Esophagus muscularis mucosa (tissue), 4 donors: ENCODE results near the gene ID2. TPM values are rescaled to one million over a fixed set of nuclear protein-coding genes. Genes with fewer than 3 reads are reported as not detected.

Experiments used
- DNase-seq: peaks from one replicate; pipeline ENCODE4 v3.0.0-alpha.2; 2017; ENCODE audit errors: extremely low spot score
- H3K27ac ChIP-seq, 4 donors: fragments of 200-600 bp; sonication (generic); replicated peaks in 1 of 4; 1 replicate in 3 of 4; 2 replicates in 1 of 4; pipeline ENCODE4 v1.5.1; 2016 to 2019; ENCODE audit warnings: mild to moderate bottlenecking in 1 of 4
- H3K27me3 ChIP-seq, 4 donors: fragments of 200-600 bp; sonication (generic); one replicate each; pipeline versions ENCODE4 v1.5.1 to v1.6.0; 2016 to 2019
- H3K36me3 ChIP-seq, 4 donors: fragments of 200-600 bp; sonication (generic); one replicate each; pipeline ENCODE4 v1.5.1; 2016 to 2019
- H3K4me1 ChIP-seq, 4 donors: fragments of 200-600 bp; sonication (generic); one replicate each; pipeline ENCODE4 v1.5.1; 2016 to 2019
- H3K4me3 ChIP-seq, 4 donors: fragments of 200-600 bp; sonication (generic); 1 replicate in 2 of 4; 2 replicates in 2 of 4; pipeline ENCODE4 v1.5.1; 2016 to 2019; ENCODE audit warnings: mild to moderate bottlenecking in 4 of 4, moderate library complexity in 1 of 4
- H3K9me3 ChIP-seq, 4 donors: fragments of 200-600 bp; sonication (generic); 1 replicate in 3 of 4; 2 replicates in 1 of 4; pipeline ENCODE4 v1.5.1; 2016 to 2019
- CTCF ChIP-seq, 3 experiments: fragments of 200-600 bp in 2 of 3; fragments of 450-650 bp in 1 of 3; sonication (generic) in 2 of 3; IDR thresholded peaks; one replicate each; pipeline ENCODE4 v1.5.1; 2017 to 2019; ENCODE audit warnings: antibody characterized with exemption in 3 of 3, mild to moderate bottlenecking in 2 of 3, moderate library complexity in 1 of 3
- EP300 ChIP-seq: sonication (generic); formaldehyde crosslinking; IDR thresholded peaks from one replicate; pipeline ENCODE4 v1.6.1; 2017; ENCODE audit warnings: antibody characterized with exemption
- POLR2A ChIP-seq: fragments of 450-650 bp; IDR thresholded peaks from one replicate; pipeline ENCODE4 v1.6.1; 2017; ENCODE audit warnings: antibody characterized with exemption, moderate library complexity, mild to moderate bottlenecking, low read depth
- POLR2AphosphoS5 ChIP-seq, 2 donors: sonication (generic); formaldehyde crosslinking; IDR thresholded peaks; one replicate each; pipeline ENCODE4 v1.6.1; 2017; ENCODE audit warnings: antibody characterized with exemption in 2 of 2
- WGBS: methylation state at CpG from one replicate; pipeline ENCODE4 v1.1.5; 2018; 5-methylcytosine and 5-hydroxymethylcytosine counted together
- intact Hi-C: fragments of 100-400 bp; cut with DNase I; formaldehyde crosslinking; loops from one replicate; pipeline ENCODE4 v1.15.1; 2023
- total RNA-seq, 4 donors: library from RNA; depleted of rRNA; stranded (reverse); fragments of >200 nt; gene quantifications; one replicate each; pipeline versions ENCODE4 v1.1.0 to v1.2.1, GENCODE V29; 2016

ID2 gene
- total RNA-seq, 4 donors from 2014 or later = 149 to 254 (median 187) TPM

- H3K4me1 ChIP-seq = peaks cover 28 to 48% (median 37%) of the 10 kb centered on the region in 4 donors
- WGBS = 95% methylated on average over 2 of the region's 3 CpGs
- no peaks in the 10 kb centered on the region for H3K36me3 ChIP-seq
- intact Hi-C loops = loop anchor here (5.0 kb wide), 1 partner anchor 91 kb away; no protein-coding TSS in a partner anchor
- no peak for TF ChIP-seq POLR2AphosphoS5 (IDR thresholded peaks at IDR 0.05)
- no peak for TF ChIP-seq CTCF (IDR thresholded peaks at IDR 0.05)
- no peak for TF ChIP-seq POLR2A
- no peak overlapping the region for H3K27ac ChIP-seq
- H3K4me3 ChIP-seq = no peak overlapping the region
- H3K27me3 ChIP-seq = no peaks in the 10 kb centered on the region
- DNase-seq = no peak
- peaks cover 0 to 15% (median 5%) of the 10 kb centered on the region in 4 donors for H3K9me3 ChIP-seq
Measured at GRCh38 chr2:8673381-8673780, 8.5 kb upstream of the ID2 start.

GRCh38 chr2:8674420-8675009, 7.3 kb upstream of the ID2 start:
- no peak overlapping the region for H3K4me3 ChIP-seq
- no peak for TF ChIP-seq POLR2AphosphoS5 (IDR thresholded peaks at IDR 0.05)
- no peak for TF ChIP-seq POLR2A
- TF ChIP-seq EP300 = no peak
- no peak for TF ChIP-seq CTCF (IDR thresholded peaks at IDR 0.05)
- WGBS = 96% methylated on average over 8 of the region's 8 CpGs
- intact Hi-C loops = loop anchor here (5.0 kb wide), 1 partner anchor 92 kb away; no protein-coding TSS in a partner anchor
- H3K27ac ChIP-seq = peak overlapping the region in 1 of 4 donors; percentile 99
- H3K36me3 ChIP-seq = no peaks in the 10 kb centered on the region
- no peak for DNase-seq
- no peaks in the 10 kb centered on the region for H3K27me3 ChIP-seq
- H3K4me1 ChIP-seq = peaks cover 29 to 46% (median 37%) of the 10 kb centered on the region in 4 donors
- peaks cover 0 to 15% (median 5%) of the 10 kb centered on the region in 4 donors for H3K9me3 ChIP-seq

GRCh38 chr2:8675543-8675942, 6.3 kb upstream of the ID2 start:
- H3K9me3 ChIP-seq = peaks cover 0 to 15% (median 5%) of the 10 kb centered on the region in 4 donors
- WGBS = 80% methylated on average over 5 of the region's 5 CpGs
- no peak for DNase-seq
- no peak overlapping the region for H3K4me3 ChIP-seq
- intact Hi-C loops = no loop called here
- no peaks in the 10 kb centered on the region for H3K36me3 ChIP-seq
- no peak for TF ChIP-seq EP300
- no peak for TF ChIP-seq CTCF (IDR thresholded peaks at IDR 0.05)
- TF ChIP-seq POLR2A = no peak
- no peak for TF ChIP-seq POLR2AphosphoS5 (IDR thresholded peaks at IDR 0.05)
- peaks cover 33 to 50% (median 45%) of the 10 kb centered on the region in 4 donors for H3K4me1 ChIP-seq
- H3K27ac ChIP-seq = peak overlapping the region; percentile 98 to 99 (median 98)
- no peaks in the 10 kb centered on the region for H3K27me3 ChIP-seq

- Histone ChIP-seq H3K36me3 (no peaks in the 10 kb centered on the region), H3K4me1 (peaks cover 38 to 58% (median 52%) of the 10 kb centered on the region in 4 donors), H3K27me3 (no peaks in the 10 kb centered on the region), H3K4me3 (peak overlapping the region; percentile 72 to 86 (median 73)), H3K27ac (peak overlapping the region; percentile 98 to 99 (median 98)), H3K9me3 (peaks cover 0 to 15% (median 5%) of the 10 kb centered on the region in 4 donors)
- TF ChIP-seq CTCF (IDR thresholded peaks at IDR 0.05) = no peak
- peak in 1 of 2 donors; percentile 90 for TF ChIP-seq POLR2AphosphoS5 (IDR thresholded peaks at IDR 0.05)
- peak; percentile 97 for DNase-seq
- WGBS = 45% methylated on average over 25 of the region's 51 CpGs
- intact Hi-C loops = no loop called here
Measured at GRCh38 chr2:8676191-8676920, 5.5 kb upstream of the ID2 start.
